Motor neuron (in vitro differentiated cells): ENCODE results near the gene PTPN12. TPM values are rescaled to one million over a fixed set of nuclear protein-coding genes. Genes with fewer than 3 reads are reported as not detected.

ENCODE experiments used
- ATAC-seq, 8 experiments: fragments of 200-7000 bp; cut with Tn5 transposase; replicated peaks in 6 of 8; 2 replicates each; pipeline ENCODE4 v1.8.0; 2021; ENCODE audit warnings: mild to moderate bottlenecking in 8 of 8, moderate library complexity in 8 of 8
- H3K27ac ChIP-seq, 2 donors: fragments of 250-450 bp; sonication (Bioruptor Pico); 2 replicates each; pipeline ENCODE4 v1.9.0; 2021; ENCODE audit warnings: antibody characterized with exemption in 2 of 2, mild to moderate bottlenecking in 2 of 2, moderate library complexity in 1 of 2
- H3K4me1 ChIP-seq, 2 donors: fragments of 250-450 bp; sonication (Bioruptor Pico); replicated peaks in 1 of 2; 2 replicates each; pipeline ENCODE4 v1.6.1; 2021; ENCODE audit warnings: antibody characterized with exemption in 2 of 2, mild to moderate bottlenecking in 2 of 2, moderate library complexity in 1 of 2
- H3K4me3 ChIP-seq, 5 donors: fragments of 250-450 bp; sonication (Bioruptor Pico); 2 replicates each; pipeline ENCODE4 v1.9.0; 2021; ENCODE audit warnings: antibody characterized with exemption in 5 of 5, mild to moderate bottlenecking in 5 of 5, moderate library complexity in 4 of 5
- WGBS, 10 experiments: fragments of 450-650 bp; shearing (Covaris generic); methylation state at CpG; one replicate each; pipeline ENCODE4 v1.0.0; 2022; 5-methylcytosine and 5-hydroxymethylcytosine counted together
- in situ Hi-C, 9 experiments: fragments of 400-800 bp; cut with MboI; loops; one replicate each; pipeline ENCODE4 v1.15.0; 2021; ENCODE audit warnings: low sequenced_read_pairs in 9 of 9, low pct_unique_long_range_greater_than_20kb in 2 of 9; ENCODE audit not compliant: unreplicated experiment in 9 of 9
- total RNA-seq, 8 experiments: library from RNA; unstranded; fragments of 300-600 nt; gene quantifications; 2 replicates each; pipeline versions ENCODE4 v1.2.3 to v1.2.4, GENCODE V29; 2022

Gene PTPN12
- total RNA-seq, 8 experiments from 2014 or later, result 18.1 to 107 (median 30.0) TPM

DNA sequence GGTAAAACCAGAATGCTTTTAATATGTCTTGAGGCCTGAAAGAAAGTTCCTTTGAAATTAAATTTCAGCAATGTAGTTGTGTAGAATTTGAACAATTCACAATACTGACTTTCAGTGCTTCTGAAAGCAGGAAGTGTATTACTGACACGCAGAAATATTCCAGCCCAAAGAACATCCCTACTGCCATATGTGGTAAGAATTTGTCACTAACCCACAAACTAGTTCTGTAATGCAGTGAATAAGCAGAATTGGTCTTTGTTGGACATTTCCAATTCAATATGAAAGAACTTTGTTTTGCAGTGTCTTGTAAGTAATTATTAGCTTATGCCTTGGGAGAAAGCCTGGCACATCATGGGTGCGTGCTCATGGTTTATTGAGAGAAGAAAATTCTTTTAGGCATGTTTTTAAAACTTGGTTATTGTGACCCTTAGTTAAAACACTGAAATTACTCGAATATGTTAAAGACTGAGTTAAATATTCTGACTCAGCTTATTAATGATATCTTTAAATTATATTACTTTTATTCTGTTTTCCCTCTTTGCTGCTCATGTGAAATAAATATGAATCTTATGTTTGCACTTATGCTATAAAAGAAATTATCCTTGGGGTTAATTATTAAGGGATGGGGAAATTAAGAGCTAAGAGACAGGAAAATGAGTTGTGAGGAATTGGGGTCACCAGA is 33.4 kb downstream of the PTPN12 start:
- in situ Hi-C loops, result no loop called here
- Histone ChIP-seq H3K27ac (no peak overlapping the region), H3K4me1 (no peaks in the 10 kb centered on the region), H3K4me3 (no peak overlapping the region)
- WGBS, 10 experiments, result 8 to 100% (median 92%) methylated on average over 2 to 3 of the region's 3 CpGs; no CpG with 5 or more reads in 1 of the 10 experiments
- ATAC-seq, result peak in 2 of 8 experiments; percentile 67 to 83

DNA sequence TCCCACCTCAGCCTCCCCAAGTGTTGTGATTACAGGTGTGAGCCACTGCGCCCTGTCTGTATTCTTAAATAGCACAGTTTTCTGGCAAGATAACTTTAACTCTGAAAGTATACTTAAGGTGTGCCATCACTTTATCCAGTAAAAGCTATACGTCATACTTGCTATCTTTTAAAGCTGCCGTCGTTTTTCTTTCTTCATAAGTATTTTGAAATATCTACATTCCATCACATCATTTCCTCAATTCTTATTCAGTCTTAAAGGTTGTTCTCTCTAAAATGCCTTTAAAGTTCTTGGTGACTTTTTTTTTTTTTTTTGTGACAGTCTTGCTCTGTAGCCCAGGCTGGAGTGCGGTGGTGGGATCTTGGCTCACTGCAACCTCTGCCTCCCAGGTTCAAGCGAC is 34.7 kb downstream of the PTPN12 start:
- no peaks in the 10 kb centered on the region for H3K4me1 ChIP-seq
- H3K4me3 ChIP-seq, result no peak overlapping the region
- in situ Hi-C loops, result no loop called here
- no peak overlapping the region for H3K27ac ChIP-seq
- no peak for ATAC-seq
- 88 to 100% (median 97%) methylated on average over 1 to 6 of the region's 6 CpGs for WGBS, 10 experiments

DNA sequence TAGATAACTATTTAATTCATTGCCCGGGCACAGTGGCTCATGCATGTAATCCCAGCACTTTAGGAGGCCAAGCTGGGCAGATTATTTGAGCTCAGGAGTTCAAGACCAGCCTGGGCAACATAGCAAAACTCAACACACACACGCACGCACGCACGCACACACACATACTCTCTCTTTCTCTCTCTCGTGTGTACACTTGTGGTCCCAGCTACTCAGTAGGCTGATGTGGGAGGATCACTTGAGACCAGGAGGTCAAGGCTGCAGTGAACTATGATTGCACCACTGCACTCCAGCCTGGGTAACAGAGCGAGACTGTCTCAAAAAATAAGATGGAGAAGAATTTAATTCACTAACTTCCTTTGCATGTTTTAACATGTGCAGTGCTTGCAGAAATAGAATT is 38.1 kb downstream of the PTPN12 start:
- H3K4me1 ChIP-seq, result no peaks in the 10 kb centered on the region
- no peak overlapping the region for H3K4me3 ChIP-seq
- ATAC-seq, result no peak
- in situ Hi-C loops, result no loop called here
- H3K27ac ChIP-seq, result no peak overlapping the region
- 75 to 100% (median 99%) methylated on average over 1 to 7 of the region's 7 CpGs; no CpG with 5 or more reads in 1 of the 10 experiments for WGBS, 10 experiments

DNA sequence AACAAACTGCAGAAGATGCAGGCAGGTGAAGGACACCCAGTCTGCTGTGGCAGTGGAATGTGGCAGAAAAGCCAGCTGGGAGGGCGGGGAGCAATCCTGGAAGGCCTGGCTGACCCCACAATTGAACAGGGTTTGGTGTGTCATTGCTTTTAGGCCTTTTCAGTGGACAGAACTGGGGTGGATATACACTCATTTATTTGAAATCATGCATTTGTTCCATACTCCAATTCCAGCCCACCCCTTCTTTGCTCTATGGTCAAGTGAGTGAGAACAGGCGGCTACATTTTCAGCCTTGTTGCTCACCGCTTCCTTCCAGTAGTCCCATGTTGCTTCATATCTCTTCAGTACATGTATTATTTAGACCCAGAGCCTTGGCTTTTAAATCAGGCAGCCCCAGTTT is 39.8 kb downstream of the PTPN12 start:
- Histone ChIP-seq H3K4me3 (no peak overlapping the region), H3K4me1 (no peaks in the 10 kb centered on the region), H3K27ac (no peak overlapping the region)
- WGBS, 10 experiments, result 88 to 100% (median 92%) methylated on average over 1 to 3 of the region's 3 CpGs; no CpG with 5 or more reads in 3 of the 10 experiments
- ATAC-seq, result no peak
- in situ Hi-C loops, result no loop called here

DNA sequence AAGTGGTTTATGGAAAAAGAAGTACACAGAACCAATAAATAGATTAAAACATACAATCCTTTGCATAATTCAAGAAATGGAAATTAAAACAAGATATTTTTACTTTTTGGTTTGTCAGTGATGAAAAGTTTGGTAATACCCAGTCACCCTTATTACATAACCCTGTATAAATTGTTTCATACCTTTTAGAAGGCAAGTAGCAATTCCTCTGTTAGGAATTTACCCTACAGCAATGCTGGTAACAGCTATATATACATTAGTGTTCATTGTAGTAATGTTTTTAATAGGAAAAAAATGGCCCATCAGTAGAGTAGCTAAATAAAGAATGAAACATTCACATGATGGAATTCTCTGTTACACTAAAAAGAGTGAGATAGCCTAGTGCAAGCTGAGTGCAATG is 42.7 kb downstream of the PTPN12 start:
- Histone ChIP-seq H3K4me3 (no peak overlapping the region), H3K27ac (no peak overlapping the region), H3K4me1 (no peaks in the 10 kb centered on the region)
- ATAC-seq, result no peak
- in situ Hi-C loops, result no loop called here

DNA sequence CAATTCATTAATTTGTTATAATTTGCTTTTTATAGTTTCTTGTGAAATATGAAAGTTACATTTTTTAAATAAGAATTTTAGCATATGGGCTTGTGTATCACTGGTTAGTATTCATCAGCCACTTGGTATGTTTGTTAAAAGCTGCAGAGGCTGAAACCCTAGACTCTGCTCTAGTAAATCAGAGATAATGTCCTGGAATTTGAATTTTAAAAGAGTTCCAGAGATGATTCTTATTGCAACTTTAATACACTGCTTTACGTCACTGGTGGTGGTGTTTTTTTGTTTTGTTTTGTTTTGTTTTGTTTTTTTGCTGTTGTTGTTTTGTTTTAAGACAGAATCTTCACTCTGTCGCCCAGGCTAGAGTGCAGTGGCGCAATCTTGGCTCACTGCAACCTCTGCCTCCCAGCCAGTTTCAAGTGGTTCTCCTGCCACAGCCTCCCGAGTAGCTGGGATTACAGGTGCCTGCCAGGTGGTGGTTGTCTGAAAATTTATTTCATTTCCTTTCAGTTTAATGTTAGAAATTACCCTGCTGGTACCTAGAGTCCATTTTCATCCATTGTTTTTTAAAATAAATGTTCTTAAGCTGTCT is 43.8 kb downstream of the PTPN12 start:
- in situ Hi-C loops, result no loop called here
- Histone ChIP-seq H3K4me1 (no peaks in the 10 kb centered on the region), H3K4me3 (no peak overlapping the region), H3K27ac (no peak overlapping the region)
- peak in 3 of 8 experiments; percentile 38 to 80 (median 67) for ATAC-seq
- 0 to 100% (median 94%) methylated on average over 1 to 4 of the region's 4 CpGs for WGBS, 10 experiments

DNA sequence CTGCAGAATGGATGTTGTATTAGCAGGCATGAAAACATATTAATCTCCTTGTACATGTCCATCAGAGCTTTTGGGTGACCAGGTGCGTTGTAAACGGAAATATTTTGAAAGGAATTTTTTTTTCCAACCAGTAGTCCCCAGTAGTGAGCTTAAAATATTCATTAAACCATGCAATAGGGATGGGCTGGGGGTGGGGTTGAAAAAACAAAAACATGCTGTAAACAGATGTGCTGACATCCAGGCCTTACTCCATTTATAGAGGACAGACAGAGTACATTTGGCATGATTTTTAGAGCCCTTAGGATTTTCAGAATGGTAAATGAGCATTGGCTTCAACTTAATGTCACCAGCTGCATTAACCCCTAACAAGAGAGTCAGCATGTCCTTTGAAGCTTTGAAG is 50.2 kb downstream of the PTPN12 start:
- Histone ChIP-seq H3K27ac (no peak overlapping the region), H3K4me1 (no peaks in the 10 kb centered on the region), H3K4me3 (no peak overlapping the region)
- WGBS, 10 experiments, result 0 to 100% (median 84%) methylated on average over 1 to 2 of the region's 2 CpGs; no CpG with 5 or more reads in 3 of the 10 experiments
- ATAC-seq, result peak in 3 of 8 experiments; percentile 99 to 100 (median 99)
- in situ Hi-C loops, result no loop called here

DNA sequence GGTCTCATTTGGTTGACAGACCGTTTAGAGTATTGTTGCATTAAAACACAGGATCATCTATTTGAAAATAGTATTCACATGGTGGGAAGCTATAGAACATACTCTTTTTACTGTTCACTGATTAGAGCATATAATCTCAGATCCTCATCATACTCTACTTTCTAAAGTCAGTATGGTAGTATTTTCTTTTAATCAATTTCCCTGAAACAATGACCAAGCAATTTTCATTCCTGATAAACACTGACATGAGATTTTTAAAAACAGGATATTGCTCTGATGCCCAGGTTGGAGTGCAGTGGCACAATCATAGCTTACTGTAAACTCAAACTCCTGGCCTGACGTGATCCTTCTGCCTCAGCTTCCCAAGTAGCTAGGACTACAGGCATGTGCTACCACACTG is 63.9 kb downstream of the PTPN12 start:
- 80 to 100% (median 86%) methylated on average over 1 to 2 of the region's 2 CpGs; no CpG with 5 or more reads in 1 of the 10 experiments for WGBS, 10 experiments
- Histone ChIP-seq H3K4me3 (no peak overlapping the region), H3K4me1 (no peaks in the 10 kb centered on the region), H3K27ac (no peak overlapping the region)
- ATAC-seq, result no peak
- in situ Hi-C loops, result no loop called here

DNA sequence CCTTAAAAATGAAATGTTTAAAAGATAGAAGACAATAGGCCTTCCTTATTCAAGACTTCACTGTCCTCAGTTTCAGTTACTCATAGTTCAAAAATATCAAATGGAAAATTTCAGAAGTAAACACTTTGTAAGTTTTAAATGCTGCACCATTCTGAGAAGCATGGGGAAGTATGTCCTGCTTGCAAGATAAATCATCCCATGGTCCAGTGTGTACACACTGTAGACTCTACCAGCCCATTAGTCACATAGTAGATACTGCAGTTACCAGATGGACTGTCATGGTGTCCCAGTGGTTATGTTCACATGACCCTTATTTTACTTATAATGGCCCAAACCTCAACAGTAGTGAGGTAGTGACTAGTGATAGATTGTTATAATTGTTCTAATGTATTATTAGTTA is 69.5 kb downstream of the PTPN12 start:
- no peak for ATAC-seq
- in situ Hi-C loops, result no loop called here
- no peaks in the 10 kb centered on the region for H3K4me1 ChIP-seq

DNA sequence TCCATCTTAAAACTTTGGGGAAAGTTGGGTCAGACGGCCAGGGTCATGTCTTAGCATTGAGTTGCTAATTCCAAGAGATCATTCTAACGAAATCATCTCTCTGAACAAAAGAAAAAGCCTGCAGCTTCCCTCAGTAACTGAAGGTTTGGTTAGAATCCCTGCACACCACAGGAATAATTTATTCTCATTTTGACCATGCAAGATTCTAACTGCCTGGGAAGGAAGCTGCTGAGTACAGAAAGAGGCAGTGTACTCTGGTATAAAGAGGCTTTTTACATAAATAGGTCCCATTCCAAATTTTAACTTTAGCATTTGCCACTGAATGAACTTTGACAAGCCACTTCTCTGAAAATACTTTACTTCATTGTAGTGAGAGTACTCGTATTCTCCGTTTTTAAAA is 82.2 kb downstream of the PTPN12 start:
- 14 to 100% (median 58%) methylated on average over 1 to 4 of the region's 4 CpGs; no CpG with 5 or more reads in 2 of the 10 experiments for WGBS, 10 experiments
- in situ Hi-C loops, result no loop called here
- Histone ChIP-seq H3K27ac (no peak overlapping the region), H3K4me3 (no peak overlapping the region), H3K4me1 (peaks cover 0 to 7% of the 10 kb centered on the region in 2 donors)
- peak in 6 of 8 experiments; percentile 31 to 78 (median 39) for ATAC-seq

More for the DNA sequence above, 69.5 kb downstream of the PTPN12 start:
- H3K4me3 ChIP-seq, result no peak overlapping the region
- H3K27ac ChIP-seq, result no peak overlapping the region

DNA sequence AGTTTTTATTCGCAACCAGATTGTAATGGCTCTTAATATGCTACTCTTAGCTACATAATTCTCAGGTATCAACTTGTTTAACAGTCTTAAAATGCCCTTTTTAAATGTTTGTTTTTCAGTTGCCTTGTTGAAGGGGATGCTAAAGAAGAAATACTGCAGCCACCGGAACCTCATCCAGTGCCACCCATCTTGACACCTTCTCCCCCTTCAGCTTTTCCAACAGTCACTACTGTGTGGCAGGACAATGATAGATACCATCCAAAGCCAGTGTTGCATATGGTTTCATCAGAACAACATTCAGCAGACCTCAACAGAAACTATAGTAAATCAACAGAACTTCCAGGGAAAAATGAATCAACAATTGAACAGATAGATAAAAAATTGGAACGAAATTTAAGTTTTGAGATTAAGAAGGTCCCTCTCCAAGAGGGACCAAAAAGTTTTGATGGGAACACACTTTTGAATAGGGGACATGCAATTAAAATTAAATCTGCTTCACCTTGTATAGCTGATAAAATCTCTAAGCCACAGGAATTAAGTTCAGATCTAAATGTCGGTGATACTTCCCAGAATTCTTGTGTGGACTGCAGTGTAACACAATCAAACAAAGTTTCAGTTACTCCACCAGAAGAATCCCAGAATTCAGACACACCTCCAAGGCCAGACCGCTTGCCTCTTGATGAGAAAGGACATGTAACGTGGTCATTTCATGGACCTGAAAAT is 89.7 kb downstream of the PTPN12 start:
- 67 to 100% (median 94%) methylated on average over 2 to 6 of the region's 6 CpGs for WGBS, 10 experiments
- Histone ChIP-seq H3K27ac (peak overlapping the region in 1 of 2 donors; percentile 47), H3K4me3 (no peak overlapping the region), H3K4me1 (peaks cover 0 to 7% of the 10 kb centered on the region in 2 donors)
- peak in 5 of 8 experiments; percentile 27 to 94 (median 85) for ATAC-seq
- in situ Hi-C loops, result no loop called here

DNA sequence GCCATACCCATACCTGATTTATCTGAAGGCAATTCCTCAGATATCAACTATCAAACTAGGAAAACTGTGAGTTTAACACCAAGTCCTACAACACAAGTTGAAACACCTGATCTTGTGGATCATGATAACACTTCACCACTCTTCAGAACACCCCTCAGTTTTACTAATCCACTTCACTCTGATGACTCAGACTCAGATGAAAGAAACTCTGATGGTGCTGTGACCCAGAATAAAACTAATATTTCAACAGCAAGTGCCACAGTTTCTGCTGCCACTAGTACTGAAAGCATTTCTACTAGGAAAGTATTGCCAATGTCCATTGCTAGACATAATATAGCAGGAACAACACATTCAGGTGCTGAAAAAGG is 90.2 kb downstream of the PTPN12 start:
- no peak overlapping the region for H3K4me3 ChIP-seq
- peak in 5 of 8 experiments; percentile 26 to 64 (median 57) for ATAC-seq
- peaks cover 0 to 7% of the 10 kb centered on the region in 2 donors for H3K4me1 ChIP-seq
- H3K27ac ChIP-seq, result peak overlapping the region in 1 of 2 donors; percentile 47
- in situ Hi-C loops, result no loop called here

DNA sequence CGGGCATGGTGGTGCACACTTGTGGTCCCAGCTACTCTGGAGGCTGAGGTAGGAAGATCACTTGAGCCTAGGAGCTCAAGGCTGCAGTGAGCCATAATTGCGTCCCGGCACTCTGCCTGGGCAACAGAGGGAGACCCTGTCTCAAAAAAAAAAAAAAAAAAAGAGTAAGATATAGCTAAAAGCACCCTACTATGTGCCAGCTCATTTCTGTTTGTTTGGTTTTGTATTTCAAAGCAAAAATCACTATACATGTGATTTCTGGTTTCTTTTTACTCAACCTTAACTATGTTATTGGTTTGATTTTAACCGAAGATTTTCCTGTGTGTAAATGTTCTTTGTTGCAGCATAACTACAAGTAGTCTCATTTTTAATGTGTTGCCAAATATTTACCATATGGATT is 92.7 kb downstream of the PTPN12 start:
- in situ Hi-C loops, result no loop called here
- H3K27ac ChIP-seq, result no peak overlapping the region
- H3K4me1 ChIP-seq, result peaks cover 0 to 7% of the 10 kb centered on the region in 2 donors
- WGBS, 10 experiments, result 86 to 100% (median 100%) methylated on average over 1 to 4 of the region's 4 CpGs; no CpG with 5 or more reads in 1 of the 10 experiments
- no peak overlapping the region for H3K4me3 ChIP-seq
- ATAC-seq, result no peak
